Gastroesophageal sphincter (tissue), 3 donors: ENCODE measurements around the gene ELL2.

Source experiments
- POLR2A ChIP-seq, 2 donors: fragments of 450-650 bp; IDR thresholded peaks; one replicate each; pipeline ENCODE4 v1.6.1; 2017; ENCODE audit warnings: antibody characterized with exemption in 2 of 2, mild to moderate bottlenecking in 2 of 2, moderate library complexity in 1 of 2
- TF ChIP-seq, protein P1 (sequence below), 4 experiments: fragments of 200-600 bp in 2 of 4; fragments of 450-650 bp in 2 of 4; sonication (generic) in 1 of 4; IDR thresholded peaks; one replicate each; pipeline ENCODE4 v1.5.1; 2017 to 2019; ENCODE audit warnings: antibody characterized with exemption in 4 of 4, mild to moderate bottlenecking in 2 of 4, moderate library complexity in 2 of 4

DNA sequence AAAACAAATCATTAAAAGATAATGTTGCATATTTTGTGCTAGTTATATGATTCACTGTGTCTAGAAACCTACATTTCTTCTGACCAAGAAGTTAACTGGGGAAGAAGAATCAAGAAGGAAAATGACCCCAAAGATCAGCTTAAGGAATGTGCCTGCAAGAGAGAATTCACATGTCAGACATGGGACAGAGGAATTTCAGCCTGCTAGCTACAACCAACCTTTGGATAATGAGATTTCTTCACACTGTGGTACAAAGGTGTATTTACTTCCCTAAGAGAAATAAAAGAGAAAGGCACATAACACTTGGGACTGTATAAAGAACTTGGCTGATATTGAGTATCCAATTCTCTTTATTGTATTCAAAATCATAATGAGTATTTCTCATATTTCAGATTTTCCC, 39.6 kb upstream of the ELL2 start:
- TF ChIP-seq, protein P1, sequence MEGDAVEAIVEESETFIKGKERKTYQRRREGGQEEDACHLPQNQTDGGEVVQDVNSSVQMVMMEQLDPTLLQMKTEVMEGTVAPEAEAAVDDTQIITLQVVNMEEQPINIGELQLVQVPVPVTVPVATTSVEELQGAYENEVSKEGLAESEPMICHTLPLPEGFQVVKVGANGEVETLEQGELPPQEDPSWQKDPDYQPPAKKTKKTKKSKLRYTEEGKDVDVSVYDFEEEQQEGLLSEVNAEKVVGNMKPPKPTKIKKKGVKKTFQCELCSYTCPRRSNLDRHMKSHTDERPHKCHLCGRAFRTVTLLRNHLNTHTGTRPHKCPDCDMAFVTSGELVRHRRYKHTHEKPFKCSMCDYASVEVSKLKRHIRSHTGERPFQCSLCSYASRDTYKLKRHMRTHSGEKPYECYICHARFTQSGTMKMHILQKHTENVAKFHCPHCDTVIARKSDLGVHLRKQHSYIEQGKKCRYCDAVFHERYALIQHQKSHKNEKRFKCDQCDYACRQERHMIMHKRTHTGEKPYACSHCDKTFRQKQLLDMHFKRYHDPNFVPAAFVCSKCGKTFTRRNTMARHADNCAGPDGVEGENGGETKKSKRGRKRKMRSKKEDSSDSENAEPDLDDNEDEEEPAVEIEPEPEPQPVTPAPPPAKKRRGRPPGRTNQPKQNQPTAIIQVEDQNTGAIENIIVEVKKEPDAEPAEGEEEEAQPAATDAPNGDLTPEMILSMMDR (IDR thresholded peaks at IDR 0.05) = no peak
- TF ChIP-seq POLR2A (IDR thresholded peaks at IDR 0.05) = no peak
